NOMO-1 (cell line): ENCODE measurements around the gene SDCBP2.

Source experiments
- DNase-seq, 2 experiments: peaks; one replicate each; lab custom pipeline; 2025; ENCODE audit not compliant: unreplicated experiment in 2 of 2; lab: John Stamatoyannopoulos, UW

Gene SDCBP2

GRCh38 chr20:1278993-1279392, 49.9 kb downstream of the SDCBP2 start:
- peak in 1 of 2 experiments; percentile 20 for DNase-seq

DNA sequence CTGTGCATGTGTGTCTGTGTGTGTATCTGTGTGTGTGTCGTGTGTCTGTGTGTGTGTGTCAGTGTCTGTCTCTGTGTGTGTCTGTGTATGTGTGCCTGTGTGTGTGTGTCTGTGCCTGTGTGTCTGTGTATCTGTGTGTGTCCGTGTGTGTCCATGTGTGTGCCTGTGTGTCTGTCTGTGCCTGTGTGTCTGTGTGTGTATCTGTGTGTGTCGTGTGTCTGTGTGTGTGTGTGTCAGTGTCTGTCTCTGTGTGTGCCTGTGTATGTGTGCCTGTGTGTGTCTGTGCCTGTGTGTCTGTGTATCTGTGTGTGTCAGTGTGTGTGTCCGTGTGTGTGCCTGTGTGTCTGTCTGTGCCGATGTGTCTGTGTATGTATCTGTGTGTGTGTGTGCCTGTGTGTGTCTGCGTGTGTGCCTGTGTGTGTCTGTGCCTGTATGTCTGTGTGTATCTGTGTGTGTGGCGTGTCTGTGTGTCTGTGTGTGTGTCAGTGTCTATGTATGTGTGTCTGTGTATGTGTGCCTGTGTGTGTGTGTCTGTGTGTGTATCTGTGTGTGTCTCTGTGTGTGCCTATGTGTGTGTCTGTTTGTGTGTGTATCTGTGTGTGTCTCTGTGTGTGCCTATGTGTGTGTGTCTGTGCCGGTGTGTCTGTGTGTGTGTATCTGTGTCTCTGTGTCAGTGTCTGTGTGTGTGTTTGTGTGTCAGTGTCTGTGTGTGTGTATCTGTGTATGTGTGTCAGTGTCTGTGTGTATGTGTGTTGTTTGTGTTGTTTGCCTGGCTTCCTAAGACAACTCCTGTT, 51.2 kb downstream of the SDCBP2 start:
- no peak for DNase-seq

DNA sequence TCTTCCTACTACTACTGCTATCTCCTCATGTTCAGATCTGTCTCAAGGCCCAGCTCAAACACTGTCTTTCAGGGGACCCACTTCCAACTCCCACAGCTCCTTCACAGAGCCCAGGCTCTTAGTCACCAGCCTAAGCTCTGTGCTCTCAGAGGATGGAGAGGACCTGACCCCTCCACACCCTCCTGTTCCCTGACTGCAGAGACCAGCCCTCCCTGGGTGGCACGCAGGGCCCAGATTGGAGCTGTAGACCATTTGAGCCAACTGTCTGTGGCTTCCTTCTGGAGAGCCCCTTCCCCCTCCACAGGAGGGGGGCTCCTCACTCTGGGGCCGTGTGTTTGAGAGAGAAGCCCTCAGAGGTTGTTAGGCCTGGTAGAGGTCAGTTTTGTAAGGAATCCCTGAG, 53.0 kb downstream of the SDCBP2 start:
- no peak for DNase-seq

DNA sequence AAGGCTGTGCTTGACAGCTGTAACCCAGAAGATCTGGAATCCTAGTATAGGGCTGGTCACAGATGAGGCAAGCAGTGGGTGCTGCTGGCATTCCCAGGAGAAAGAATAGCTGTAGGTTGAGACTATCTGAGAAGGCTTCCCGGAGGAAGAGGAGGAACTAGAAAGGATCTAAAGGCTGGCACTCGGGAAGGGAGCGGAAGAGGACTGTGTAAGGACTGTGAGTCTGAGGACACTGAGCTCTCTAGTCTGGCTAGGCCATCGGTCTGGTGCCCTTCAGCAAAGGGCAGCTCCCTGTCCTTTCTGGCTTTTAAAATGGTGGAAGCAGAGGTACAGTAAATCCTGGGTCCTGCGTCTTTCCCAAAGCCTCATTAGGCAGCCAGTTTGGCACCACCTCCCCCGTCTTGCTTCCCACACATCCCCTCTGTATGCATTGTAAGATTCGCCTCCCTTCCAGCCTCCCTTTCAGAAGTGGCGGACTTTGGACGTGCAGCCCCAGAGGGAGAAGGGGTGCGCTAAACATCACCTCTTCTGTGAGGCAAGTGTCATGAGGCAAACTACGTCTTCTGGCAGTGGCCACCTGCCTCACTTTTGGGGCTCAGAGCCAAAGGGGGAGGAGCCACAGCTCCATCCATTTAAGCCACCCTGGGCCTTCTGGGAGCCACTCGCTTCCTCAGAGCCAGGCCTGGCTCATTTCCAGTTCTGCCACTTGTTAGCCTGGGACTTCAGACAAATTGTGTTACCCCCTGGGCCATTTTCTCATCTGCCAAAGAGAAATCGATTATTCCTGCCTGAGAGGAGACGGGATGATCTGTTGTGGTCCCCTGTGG, 54.2 kb downstream of the SDCBP2 start:
- DNase-seq = no peak

- DNase-seq = no peak
Measured at GRCh38 chr20:1273366-1273765, 55.6 kb downstream of the SDCBP2 start.

GRCh38 chr20:1272368-1273100, 56.4 kb downstream of the SDCBP2 start:
- no peak for DNase-seq

DNA sequence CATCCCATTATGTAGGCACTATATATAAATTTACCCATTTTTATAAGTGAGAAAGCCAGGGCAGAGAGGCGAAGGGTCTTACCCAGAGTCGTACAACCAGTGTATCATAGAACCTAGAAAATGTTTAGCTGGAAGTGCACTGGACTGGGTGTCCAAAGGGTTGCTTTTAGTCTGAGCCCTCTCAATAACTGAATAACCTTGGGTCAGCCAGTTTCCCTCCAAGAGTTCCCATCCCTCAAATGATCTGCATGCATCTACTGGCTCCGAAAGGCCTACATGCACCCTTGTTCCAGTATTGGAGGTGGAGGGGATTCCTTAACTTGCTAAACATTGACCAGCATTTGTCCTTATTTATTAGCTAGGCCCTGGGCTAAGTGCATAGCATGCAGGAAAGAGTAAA, 59.1 kb downstream of the SDCBP2 start:
- DNase-seq = no peak

- no peak for DNase-seq
Measured at GRCh38 chr20:1269235-1269634, 59.7 kb downstream of the SDCBP2 start.

- DNase-seq = no peak
Measured at GRCh38 chr20:1267809-1268374, 61.0 kb downstream of the SDCBP2 start.

GRCh38 chr20:1267161-1267560, 61.8 kb downstream of the SDCBP2 start:
- no peak for DNase-seq

- DNase-seq = peak; percentile 4 to 6
Measured at GRCh38 chr20:1266167-1266973, 62.6 kb downstream of the SDCBP2 start, which contains the start of gene SNPH. TSS of gene SNPH (plus strand) at chr20:1266294. CDS start at chr20:1296240, 29,946 bp downstream.

DNA sequence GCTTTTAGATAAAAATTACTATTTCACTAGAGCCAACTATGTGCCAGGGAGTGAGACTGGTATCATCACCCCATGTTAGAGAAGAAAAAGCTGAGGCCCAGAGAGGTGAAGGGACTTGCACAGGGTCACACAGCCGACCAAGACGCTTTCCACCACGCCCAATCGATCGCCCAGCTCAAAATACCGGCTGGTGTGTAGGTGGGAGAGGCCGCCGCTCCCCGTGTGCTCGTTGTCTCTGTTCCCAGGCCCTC, 63.1 kb downstream of the SDCBP2 start:
- no peak for DNase-seq

DNA sequence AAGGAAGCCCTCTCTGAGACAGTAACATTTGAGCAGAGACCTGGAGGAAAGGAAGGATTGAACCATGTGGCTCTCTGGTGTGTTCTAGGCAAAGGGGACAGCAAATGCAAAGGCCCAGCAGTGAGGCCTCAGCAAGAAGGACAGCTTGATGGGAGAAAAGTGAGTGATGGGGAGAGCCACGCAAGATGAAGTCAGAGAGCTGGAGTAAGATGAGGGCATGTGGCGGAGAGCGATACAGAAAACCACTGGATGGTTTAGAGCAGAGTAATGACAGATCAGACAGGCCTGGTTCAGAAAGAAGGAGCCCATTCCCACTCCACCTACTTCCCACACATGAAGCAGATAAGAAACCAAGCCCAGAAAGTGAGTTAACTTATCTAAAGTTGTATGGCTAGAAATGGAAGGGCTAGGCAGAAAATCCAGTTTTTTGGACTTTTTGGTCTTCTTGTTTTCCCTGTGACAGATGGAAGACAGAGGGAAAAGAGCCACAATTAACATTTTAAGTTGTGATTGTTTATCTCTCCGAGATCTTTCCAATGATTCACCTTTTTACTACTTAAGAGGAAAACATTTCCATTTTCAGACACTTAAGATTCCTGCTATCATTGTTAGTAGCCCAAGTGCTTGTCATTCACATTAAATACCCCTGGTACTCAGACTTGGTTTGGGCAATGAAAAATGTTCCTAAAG, 63.6 kb downstream of the SDCBP2 start:
- DNase-seq = no peak

DNA sequence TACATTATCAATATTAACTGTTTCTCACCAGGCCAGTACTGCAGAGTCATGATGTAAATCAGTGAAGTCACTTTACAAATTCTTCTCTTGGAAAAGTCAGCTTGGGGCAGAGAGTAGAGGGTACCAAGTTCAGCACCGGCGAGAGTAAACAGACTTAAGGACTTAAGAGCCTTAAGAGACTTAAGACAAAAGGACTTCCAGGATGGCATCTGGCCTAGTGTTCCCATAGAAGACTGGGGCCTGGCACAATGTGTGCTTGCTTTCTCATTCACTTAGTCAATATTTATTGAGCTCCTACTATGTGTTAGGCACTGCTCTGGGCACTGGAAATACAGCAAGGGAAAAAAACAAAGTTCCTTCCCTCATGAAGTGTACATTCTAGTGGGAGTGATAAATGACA, 64.2 kb downstream of the SDCBP2 start:
- no peak for DNase-seq

DNA sequence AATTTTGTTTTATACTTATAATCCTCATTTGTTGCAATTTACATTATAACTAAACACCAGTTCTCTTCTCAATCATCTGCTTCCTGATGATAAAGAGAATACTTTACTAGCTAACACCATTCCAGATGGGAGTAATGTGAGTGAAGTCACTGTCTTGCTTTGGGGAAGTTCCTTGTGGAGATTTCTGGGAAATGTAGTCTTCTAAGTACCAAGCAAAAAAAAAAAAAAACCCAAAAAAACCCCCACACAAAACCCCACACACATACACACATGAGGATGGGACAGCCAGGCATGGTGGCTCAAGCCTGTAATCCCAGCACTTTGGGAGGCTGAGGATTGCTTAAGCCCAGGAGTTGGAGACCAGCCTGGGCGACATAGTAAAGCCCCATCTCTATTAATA, 65.1 kb downstream of the SDCBP2 start:
- no peak for DNase-seq
